A549 treated with ZK216348 at 1 μM for 4 hours (cell line): ENCODE results near the gene ANKRD1. TPM values are rescaled to one million over a fixed set of nuclear protein-coding genes. Genes with fewer than 3 reads are reported as not detected.

Experiments used
- total RNA-seq: library from RNA; stranded (reverse); fragments of 200-300 nt; extraction: Qiagen RNA extraction; gene quantifications from 5 replicates; pipeline ENCODE4 v1.2.3, GENCODE V29; 2022; ENCODE audit warnings: low read depth

The ANKRD1 gene
- total RNA-seq, result 14.1 to 41.9 TPM (median 20.0 TPM) in 5 replicates

GRCh38 chr10:90920986-90921666 lies at the start of gene ANKRD1:
Gene ANKRD1 (minus strand): TSS chr10:90921087. CDS start chr10:90921027, 60 bp downstream.

GRCh38 chr10:90871766-90872647 lies 48.9 kb downstream of the ANKRD1 start, which contains the start of gene RPP30:
Gene RPP30 (plus strand): TSS chr10:90871974. CDS start chr10:90871987, 13 bp downstream.

Other genes starting within 250 kb of the ANKRD1 start
- 0.12 to 0.28 TPM (median 0.17 TPM) in 5 replicates for gene HTR7, start 63.0 kb downstream of the ANKRD1 start, total RNA-seq
- gene RPP30, start 49.1 kb downstream of the ANKRD1 start, total RNA-seq, result 42.7 to 69.2 TPM (median 50.3 TPM) in 5 replicates